ENCODE results near the gene BCL7A. TPM values are rescaled to one million over a fixed set of nuclear protein-coding genes. Genes with fewer than 3 reads are reported as not detected.

BCL7A gene
- total RNA-seq, 6 experiments from 2014 or later = 2.6 to 3.8 (median 3.4) TPM

DNA sequence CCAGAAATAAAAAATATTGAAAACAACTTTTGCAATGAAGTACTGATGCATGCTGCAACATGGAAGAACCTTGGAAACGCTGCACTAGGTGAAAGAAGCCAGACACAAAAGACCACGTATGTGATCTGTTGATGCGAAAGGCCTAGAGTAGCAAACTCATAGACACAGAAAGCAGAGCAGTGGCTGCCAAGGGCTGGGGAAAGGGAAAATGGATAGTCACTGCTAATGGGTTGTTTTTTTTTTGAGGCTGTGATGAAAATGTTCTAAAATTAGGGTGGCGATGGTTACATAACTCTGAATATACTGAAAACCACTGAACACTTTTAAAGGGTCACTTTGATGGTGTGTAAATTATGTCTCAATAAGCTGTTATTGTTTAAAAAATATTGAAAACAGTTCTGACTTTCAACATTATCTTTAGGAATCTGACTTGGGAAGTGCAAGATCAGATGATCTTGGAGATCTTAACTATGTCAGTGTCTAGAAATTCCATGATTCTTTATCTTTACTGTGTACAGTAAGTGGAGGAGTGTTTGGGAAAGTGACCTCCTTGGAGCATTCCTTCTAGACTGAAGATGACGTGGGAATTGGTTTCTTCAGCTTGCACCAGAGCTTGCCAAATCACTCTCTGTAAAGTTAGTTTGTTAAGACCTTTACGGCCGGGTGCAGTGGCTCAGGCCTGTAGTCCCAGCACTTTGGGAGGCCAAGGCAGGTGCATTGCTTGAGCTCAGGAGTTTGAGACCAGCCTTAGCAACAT is 69.3 kb downstream of the BCL7A start:
- Mint-ChIP-seq H3K4me1 (ENCODE audit: low read depth) (peaks cover 28% of the 10 kb centered on the region), H3K27me3 (ENCODE audit: insufficient read depth) (peaks cover 2% of the 10 kb centered on the region; the same call in 1 of the 2 replicates), H3K4me3 (peak overlapping the region; percentile 46), H3K27ac (peak overlapping the region; percentile 88), H3K36me3 (ENCODE audit: low read depth) (peaks cover 5% of the 10 kb centered on the region; the same call in 1 of the 2 replicates), H3K9me3 (no peaks in the 10 kb centered on the region)
- DNase-seq = peak; percentile 83
- TF ChIP-seq, protein P1, sequence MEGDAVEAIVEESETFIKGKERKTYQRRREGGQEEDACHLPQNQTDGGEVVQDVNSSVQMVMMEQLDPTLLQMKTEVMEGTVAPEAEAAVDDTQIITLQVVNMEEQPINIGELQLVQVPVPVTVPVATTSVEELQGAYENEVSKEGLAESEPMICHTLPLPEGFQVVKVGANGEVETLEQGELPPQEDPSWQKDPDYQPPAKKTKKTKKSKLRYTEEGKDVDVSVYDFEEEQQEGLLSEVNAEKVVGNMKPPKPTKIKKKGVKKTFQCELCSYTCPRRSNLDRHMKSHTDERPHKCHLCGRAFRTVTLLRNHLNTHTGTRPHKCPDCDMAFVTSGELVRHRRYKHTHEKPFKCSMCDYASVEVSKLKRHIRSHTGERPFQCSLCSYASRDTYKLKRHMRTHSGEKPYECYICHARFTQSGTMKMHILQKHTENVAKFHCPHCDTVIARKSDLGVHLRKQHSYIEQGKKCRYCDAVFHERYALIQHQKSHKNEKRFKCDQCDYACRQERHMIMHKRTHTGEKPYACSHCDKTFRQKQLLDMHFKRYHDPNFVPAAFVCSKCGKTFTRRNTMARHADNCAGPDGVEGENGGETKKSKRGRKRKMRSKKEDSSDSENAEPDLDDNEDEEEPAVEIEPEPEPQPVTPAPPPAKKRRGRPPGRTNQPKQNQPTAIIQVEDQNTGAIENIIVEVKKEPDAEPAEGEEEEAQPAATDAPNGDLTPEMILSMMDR (IDR thresholded peaks at IDR 0.05) = no peak

DNA sequence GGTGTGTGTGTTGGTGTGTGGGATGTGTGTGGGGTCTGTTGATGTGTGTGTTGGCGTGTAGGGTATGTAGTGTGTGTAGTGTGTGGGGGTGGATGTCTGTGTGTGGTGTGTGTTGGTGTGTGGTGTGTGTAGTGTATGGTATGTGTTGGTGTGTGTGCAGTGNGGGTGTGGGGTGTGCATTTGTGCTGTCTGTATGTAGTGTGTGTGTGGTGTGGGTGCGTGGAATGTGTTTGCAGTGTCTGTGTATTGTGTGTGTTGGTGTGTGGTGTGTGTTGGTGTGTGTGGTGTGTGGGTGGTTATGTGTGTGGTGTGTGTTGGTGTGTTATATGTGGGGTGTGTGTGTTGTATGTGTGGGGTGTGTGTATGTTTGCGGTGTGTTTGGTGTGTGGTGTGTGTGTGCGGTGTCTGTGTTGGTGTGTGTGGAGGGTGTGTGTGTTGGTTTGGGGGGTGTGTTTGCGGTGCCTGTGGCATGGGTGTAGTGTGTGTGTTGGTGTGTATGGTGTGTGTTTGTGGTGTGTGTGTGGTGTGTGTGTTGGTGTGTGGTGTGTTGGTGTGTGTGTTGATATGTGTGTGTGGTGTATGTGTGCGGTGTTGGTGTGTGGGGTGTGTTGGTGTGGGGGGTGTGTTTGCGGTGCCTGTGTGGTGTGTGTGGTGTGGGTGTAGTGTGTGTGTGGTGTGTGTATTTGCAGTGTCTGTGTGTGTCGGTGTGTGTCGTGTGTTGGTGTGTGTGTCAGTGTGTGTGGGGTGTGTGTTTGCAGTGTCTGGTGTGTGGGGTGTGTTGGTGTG is 71.6 kb downstream of the BCL7A start:
- Mint-ChIP-seq H3K27ac (no peak overlapping the region), H3K36me3 (ENCODE audit: low read depth) (peaks cover 3% of the 10 kb centered on the region; the same call in 1 of the 2 replicates), H3K27me3 (ENCODE audit: insufficient read depth) (peaks cover 3% of the 10 kb centered on the region), H3K4me1 (ENCODE audit: low read depth) (peaks cover 41% of the 10 kb centered on the region), H3K9me3 (no peaks in the 10 kb centered on the region), H3K4me3 (no peak overlapping the region)
- TF ChIP-seq, protein P1 (IDR thresholded peaks at IDR 0.05) = no peak
- DNase-seq = no peak

DNA sequence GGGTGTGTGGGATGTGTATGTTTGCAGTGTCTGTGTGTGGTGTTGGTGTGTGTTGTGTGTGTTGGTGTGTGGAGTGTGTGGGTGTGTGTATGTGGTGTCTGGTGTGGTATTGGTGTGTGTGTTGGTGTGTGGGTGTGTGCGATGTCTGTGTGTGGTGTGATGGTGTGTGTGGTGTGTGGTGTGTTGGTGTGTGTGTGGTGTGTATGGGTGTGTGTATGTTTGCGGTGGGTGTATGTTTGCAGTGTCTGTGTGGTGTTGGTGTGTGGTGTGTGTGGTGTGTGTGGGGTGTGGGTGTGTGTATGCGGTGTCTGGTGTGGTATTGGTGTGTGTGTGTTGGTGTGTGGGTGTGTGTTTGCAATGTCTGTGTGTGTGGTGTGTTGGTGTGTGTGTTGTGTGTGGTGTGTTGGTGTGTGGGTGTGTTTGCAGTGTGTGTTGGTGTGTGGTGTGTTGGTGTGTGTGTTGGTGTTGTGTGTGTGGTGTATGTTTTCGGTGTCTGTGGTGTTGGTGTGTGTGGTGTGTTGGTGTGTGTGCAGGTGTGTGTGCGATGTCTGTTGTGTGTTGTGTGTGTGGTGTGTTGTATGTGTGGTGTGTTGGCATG is 72.6 kb downstream of the BCL7A start:
- H3K27ac Mint-ChIP-seq = no peak overlapping the region
- no peaks in the 10 kb centered on the region for H3K9me3 Mint-ChIP-seq
- H3K36me3 Mint-ChIP-seq (ENCODE audit: low read depth) = no peaks in the 10 kb centered on the region; the same call in 1 of the 2 replicates
- no peak for DNase-seq
- H3K4me1 Mint-ChIP-seq (ENCODE audit: low read depth) = peaks cover 46% of the 10 kb centered on the region
- H3K4me3 Mint-ChIP-seq = no peak overlapping the region
- H3K27me3 Mint-ChIP-seq (ENCODE audit: insufficient read depth) = peaks cover 4% of the 10 kb centered on the region
- TF ChIP-seq, protein P1 (IDR thresholded peaks at IDR 0.05) = no peak

DNA sequence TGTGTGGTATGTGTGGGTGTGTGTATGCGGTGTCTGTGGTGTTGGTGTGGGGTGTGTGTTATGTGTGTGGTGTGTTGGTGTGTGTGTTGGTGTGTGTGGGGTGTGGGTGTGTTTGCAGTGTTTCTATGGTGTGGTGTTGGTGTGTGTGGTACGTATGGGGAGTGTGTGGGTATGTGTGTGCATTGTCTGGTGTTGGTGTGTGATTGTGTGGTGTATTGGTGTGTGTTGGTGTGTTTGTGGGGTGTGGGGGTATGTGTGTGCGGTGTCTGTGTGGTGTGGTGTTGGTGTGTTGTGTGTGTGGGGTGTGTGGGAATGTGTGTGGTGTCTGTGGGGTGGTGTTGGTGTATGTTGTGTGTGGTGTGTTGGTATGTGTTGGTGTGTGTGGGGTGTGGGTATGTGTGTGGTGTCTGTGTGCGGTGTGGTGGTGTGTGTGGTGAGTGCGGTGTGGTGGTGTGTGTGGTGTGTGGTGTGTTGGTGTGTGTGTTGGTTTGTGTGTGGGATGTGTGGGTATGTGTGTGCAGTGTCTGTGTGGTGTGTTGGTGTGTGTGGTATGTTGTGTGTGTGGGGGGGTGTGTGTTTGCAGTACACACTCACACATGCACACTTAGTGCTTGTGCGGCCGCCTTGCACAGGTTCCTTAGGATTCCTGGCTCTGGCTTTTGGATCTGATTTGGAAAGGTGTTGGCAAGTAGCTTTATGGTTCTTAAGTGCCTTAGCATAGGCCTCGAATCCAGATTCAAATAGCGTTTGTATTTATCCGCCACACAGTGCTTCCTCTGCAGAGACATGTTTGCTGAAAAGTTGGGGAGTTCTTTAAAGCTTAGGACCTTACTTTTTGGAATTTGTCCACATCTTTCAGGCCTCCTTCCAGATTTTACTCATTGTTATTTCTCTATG is 73.3 kb downstream of the BCL7A start:
- no peak for DNase-seq
- TF ChIP-seq, protein P1 (IDR thresholded peaks at IDR 0.05) = no peak
- no peak overlapping the region for H3K4me3 Mint-ChIP-seq

DNA sequence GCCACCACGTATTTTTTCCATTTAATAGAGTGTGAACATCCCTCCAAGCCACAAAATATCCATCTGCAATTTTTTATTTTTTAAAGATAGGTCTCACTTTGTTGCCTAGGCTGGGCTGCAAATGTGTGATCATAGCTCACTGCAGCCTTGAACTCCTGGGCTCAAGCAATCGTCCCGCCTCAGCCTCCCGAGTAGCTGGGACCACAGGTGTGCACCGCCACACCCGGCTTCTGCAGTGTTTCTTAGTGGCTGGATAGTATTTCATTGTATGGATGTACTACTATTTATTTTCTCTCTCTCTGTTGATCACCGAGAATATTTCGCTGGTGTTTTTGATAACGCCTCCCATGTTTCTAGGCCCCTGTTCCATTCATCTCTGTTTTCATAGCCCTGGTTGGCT is 74.3 kb downstream of the BCL7A start:
- no peak overlapping the region for H3K27ac Mint-ChIP-seq
- no peak overlapping the region for H3K4me3 Mint-ChIP-seq

More for the DNA sequence above, 73.3 kb downstream of the BCL7A start:
- H3K4me1 Mint-ChIP-seq (ENCODE audit: low read depth) = peaks cover 45% of the 10 kb centered on the region
- H3K9me3 Mint-ChIP-seq = no peaks in the 10 kb centered on the region
- no peaks in the 10 kb centered on the region; the same call in 1 of the 2 replicates for H3K36me3 Mint-ChIP-seq (ENCODE audit: low read depth)
- H3K27me3 Mint-ChIP-seq (ENCODE audit: insufficient read depth) = peaks cover 4% of the 10 kb centered on the region
- H3K27ac Mint-ChIP-seq = no peak overlapping the region

More for the DNA sequence above, 74.3 kb downstream of the BCL7A start:
- DNase-seq = no peak
- H3K36me3 Mint-ChIP-seq (ENCODE audit: low read depth) = no peaks in the 10 kb centered on the region; the same call in 1 of the 2 replicates
- H3K9me3 Mint-ChIP-seq = no peaks in the 10 kb centered on the region
- H3K4me1 Mint-ChIP-seq (ENCODE audit: low read depth) = peaks cover 39% of the 10 kb centered on the region
- TF ChIP-seq, protein P1 (IDR thresholded peaks at IDR 0.05) = no peak
- peaks cover 4% of the 10 kb centered on the region for H3K27me3 Mint-ChIP-seq (ENCODE audit: insufficient read depth)

All from HFFc6 (cell line).